K562 treated with DMSO at 1 percent for 24 hours (cell line): Measurements from ENCODE around the gene KEL. TPM values are rescaled to one million over a fixed set of nuclear protein-coding genes. Genes with fewer than 3 reads are reported as not detected.

Source experiments
- total RNA-seq: library from RNA; unstranded; fragments of 300-600 nt; gene quantifications from 2 replicates; pipeline ENCODE4 v1.2.3, GENCODE V29; 2022; ENCODE audit warnings: low read depth; ENCODE audit not compliant: insufficient read depth

KEL gene, protein sequence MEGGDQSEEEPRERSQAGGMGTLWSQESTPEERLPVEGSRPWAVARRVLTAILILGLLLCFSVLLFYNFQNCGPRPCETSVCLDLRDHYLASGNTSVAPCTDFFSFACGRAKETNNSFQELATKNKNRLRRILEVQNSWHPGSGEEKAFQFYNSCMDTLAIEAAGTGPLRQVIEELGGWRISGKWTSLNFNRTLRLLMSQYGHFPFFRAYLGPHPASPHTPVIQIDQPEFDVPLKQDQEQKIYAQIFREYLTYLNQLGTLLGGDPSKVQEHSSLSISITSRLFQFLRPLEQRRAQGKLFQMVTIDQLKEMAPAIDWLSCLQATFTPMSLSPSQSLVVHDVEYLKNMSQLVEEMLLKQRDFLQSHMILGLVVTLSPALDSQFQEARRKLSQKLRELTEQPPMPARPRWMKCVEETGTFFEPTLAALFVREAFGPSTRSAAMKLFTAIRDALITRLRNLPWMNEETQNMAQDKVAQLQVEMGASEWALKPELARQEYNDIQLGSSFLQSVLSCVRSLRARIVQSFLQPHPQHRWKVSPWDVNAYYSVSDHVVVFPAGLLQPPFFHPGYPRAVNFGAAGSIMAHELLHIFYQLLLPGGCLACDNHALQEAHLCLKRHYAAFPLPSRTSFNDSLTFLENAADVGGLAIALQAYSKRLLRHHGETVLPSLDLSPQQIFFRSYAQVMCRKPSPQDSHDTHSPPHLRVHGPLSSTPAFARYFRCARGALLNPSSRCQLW
- total RNA-seq: 26.1 and 30.0 TPM in 2 replicates

DNA sequence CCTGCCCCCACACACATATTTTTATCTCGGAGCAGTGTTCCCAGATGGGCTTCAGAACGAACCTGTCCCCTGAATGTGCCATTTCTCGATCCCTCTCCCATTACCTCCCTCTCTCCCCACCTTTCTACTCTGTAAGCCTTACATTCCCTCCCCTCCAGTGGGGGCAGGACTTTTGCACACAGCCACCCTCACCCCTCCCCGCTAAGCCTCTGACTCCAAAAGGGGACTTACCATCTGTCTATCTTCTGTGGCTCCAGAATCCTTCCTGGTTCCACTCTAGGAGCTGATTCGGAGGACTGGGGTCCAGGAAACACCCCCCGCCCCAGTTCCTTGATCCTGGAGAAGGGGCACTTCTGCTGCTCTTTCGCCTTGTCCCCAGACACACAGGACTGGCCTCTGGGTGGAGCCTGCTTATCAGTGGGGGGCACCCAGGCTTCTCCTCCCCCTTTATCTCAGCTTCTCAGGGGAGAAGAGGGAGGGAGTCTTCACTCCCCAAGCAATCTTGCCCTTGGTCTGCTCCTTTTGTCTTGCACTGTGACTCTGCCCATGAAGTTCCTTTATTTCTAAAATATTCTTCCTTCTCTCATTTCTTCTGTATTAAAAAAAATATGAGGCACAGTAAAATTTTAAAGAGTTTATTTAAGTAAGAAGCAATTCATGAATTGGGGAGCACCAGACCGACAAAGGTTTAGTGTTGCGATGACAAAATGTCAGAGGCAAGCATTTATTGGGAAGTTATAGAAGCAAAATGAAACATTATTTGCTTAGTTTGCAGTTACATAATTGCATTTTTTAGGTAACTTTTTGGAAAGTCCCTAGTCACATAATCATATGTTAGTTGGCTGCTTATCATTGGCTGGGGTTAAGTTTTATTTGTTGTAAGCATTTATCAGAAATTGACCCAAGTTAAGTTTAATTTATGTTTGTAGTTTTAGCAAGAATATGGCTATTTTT, at the start of gene KEL:
Gene KEL (minus strand): TSS at position 391 of the 954 bp plus-strand sequence. CDS start 157 bp downstream, at position 234.

DNA sequence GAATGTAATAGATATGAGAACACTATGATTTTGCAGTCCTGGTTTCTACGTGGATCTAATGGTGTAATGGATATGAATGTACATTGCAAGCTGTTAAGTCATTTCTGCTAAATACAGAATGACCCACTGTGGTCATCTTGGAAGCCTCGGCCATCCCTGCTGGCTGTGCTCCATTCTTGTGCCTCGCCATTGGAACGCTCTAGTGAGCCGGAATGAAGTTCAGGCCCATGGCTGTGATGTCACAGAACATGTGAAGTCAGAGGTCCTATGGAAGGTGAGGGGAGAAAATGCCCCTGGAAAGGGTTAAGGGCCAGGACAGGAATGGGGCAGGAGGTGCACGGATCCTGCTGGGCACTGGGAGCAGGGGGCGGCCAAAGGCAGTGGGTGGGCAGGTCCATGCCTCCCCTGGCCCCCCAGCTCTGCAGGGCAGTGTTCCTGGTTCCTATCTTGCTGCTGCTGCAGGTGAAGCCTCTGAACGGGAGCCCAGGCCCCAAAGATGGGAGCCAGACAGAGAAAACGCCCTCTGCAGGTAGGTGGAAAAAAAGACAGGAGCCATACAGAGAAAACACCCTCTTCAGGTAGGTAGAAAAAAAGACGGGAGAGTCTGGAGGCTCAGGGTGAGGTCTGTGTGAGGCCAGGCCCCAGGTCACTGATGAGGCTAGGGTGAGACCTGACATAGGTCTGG, 22.8 kb downstream of the KEL start, which contains the start of gene LLCFC1:
Gene LLCFC1 (plus strand): TSS at position 259 of the 685 bp plus-strand sequence. CDS start 138 bp downstream, at position 397.

DNA sequence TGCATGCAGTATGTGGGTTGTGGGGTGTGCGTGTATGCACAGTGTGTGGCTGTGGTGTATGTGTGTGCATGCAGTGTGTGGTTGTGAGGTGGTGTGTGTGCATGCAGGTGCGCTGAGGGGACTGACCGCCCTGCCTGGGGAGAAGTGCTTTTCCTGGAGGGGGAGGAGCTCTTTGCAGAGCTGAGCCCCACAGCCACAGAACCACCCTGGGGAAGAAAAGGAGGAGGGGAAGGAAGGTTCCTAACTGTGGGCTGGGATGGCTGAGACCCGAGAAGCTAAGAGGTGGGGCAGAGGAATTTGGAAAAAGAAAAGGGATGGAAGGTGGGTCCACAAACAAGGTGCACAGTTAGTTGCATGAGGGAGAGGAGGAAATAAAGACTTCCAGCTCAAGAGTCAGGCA, 28.5 kb downstream of the KEL start, which contains the start of gene TRPV5:
Gene TRPV5 (minus strand): TSS at position 123 of the 400 bp plus-strand sequence. CDS start 287 bp downstream, outside the sequence.

Other genes starting within 250 kb of the KEL start
- gene PRSS1, start 212.9 kb downstream of the KEL start, total RNA-seq: not detected in 2 replicates
- 1.9 and 2.6 TPM in 2 replicates for gene PRSS2, start 191.4 kb downstream of the KEL start, total RNA-seq
- gene EPHB6, start 107.3 kb downstream of the KEL start, total RNA-seq: 5.9 and 7.1 TPM in 2 replicates
- gene TRPV6, start 76.6 kb downstream of the KEL start, total RNA-seq: 1.1 and 1.7 TPM in 2 replicates
- gene TRPV5, start 28.6 kb downstream of the KEL start, total RNA-seq: not detected in 2 replicates
- not detected in 2 replicates for gene LLCFC1, start 22.9 kb downstream of the KEL start, total RNA-seq
- not detected in 2 replicates for gene OR9A2, start 64.8 kb upstream of the KEL start, total RNA-seq
- gene OR6V1, start 90.0 kb upstream of the KEL start, total RNA-seq: not detected in 2 replicates
- gene PIP, start 169.7 kb upstream of the KEL start, total RNA-seq: not detected in 2 replicates
- not detected in 2 replicates for gene TAS2R39, start 221.1 kb upstream of the KEL start, total RNA-seq